K562 (cell line): ENCODE data around the gene SCGB1C2.

ENCODE experiments used
- L3MBTL2 ChIP-seq: fragments of 450-650 bp; IDR thresholded peaks from 2 replicates; pipeline ENCODE4 v1.6.1; 2016; ENCODE audit warnings: mild to moderate bottlenecking, moderate library complexity
- TF ChIP-seq, protein P1 (sequence below), 3 experiments: IDR thresholded peaks in 2 of 3; conservative IDR thresholded peaks in 1 of 3; 2 replicates each; pipeline ENCODE4 v1.5.1; 2011 to 2012; ENCODE audit warnings: low read length in 3 of 3, mild to moderate bottlenecking in 3 of 3, control low read depth in 2 of 3, improper control_type of control experiment in 1 of 3, inconsistent platforms in 1 of 3, low read depth in 1 of 3, mixed read lengths in 1 of 3, moderate library complexity in 1 of 3; ENCODE audit not compliant: insufficient read depth in 2 of 3

DNA sequence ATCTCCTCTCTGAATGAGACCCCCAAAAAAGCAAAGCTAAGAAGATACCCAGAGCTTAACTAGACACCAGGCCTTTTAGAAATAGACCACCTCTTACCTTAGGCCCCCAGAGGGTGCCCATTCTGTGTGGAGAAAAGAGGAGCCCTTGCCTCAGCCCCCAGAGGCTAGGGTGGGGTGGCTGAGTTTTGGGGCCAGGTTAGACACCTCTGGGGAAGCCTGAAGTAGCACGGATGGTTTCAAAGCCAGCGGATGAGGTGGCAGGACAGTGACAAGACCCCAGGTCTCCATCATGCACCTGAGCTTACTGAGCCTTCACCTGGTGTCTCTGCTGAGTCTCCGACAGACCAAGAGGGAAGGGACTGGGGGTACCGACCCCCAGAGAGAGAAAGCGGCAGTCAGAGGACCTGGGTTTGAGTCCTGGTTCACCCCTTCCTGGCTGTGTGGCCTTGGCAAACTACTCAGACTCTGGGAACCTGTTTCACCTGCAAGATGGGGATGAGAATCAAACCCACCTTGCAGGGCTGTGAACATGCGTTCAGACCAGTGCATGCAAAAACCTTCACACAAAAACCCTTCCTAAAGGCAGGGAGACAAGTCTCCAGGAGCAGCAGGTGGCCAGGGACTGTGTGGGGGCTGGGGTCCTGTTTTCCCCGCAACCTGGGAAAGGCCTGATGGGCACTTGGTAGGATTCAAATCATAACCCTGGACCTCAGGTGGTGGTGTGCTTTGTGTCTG, 7.7 kb downstream of the SCGB1C2 start:
- TF ChIP-seq, protein P1, sequence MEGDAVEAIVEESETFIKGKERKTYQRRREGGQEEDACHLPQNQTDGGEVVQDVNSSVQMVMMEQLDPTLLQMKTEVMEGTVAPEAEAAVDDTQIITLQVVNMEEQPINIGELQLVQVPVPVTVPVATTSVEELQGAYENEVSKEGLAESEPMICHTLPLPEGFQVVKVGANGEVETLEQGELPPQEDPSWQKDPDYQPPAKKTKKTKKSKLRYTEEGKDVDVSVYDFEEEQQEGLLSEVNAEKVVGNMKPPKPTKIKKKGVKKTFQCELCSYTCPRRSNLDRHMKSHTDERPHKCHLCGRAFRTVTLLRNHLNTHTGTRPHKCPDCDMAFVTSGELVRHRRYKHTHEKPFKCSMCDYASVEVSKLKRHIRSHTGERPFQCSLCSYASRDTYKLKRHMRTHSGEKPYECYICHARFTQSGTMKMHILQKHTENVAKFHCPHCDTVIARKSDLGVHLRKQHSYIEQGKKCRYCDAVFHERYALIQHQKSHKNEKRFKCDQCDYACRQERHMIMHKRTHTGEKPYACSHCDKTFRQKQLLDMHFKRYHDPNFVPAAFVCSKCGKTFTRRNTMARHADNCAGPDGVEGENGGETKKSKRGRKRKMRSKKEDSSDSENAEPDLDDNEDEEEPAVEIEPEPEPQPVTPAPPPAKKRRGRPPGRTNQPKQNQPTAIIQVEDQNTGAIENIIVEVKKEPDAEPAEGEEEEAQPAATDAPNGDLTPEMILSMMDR (IDR thresholded peaks at IDR 0.05 in 2 of 3, conservative IDR thresholded peaks at IDR 0.05 in 1 of 3; ENCODE audit: insufficient read depth in 2 of 3, low read depth in 1 of 3, low read length in 3 of 3) = no peak
- TF ChIP-seq L3MBTL2 = no peak
